ENCODE results near the gene OR2A12.

DNA sequence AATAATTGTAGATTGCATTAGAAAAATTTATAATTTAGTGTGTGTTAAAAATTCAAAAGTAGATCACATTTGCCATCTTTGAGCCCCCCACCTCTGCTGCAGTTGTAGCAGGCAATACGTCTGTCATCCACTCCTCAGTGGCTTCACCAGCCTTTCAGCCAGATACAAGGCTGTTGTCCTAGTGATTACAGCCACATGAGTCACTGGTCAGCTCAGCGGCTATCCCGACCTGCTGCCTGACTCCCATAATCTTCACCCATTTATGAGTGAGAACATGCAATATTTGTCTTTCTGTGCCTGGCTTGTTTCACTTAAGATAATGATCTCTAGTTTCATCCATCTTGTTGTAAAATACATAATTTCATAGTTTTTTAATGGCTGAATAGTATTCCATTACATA is 28.1 kb upstream of the OR2A12 start:
- TF ChIP-seq, protein P1, sequence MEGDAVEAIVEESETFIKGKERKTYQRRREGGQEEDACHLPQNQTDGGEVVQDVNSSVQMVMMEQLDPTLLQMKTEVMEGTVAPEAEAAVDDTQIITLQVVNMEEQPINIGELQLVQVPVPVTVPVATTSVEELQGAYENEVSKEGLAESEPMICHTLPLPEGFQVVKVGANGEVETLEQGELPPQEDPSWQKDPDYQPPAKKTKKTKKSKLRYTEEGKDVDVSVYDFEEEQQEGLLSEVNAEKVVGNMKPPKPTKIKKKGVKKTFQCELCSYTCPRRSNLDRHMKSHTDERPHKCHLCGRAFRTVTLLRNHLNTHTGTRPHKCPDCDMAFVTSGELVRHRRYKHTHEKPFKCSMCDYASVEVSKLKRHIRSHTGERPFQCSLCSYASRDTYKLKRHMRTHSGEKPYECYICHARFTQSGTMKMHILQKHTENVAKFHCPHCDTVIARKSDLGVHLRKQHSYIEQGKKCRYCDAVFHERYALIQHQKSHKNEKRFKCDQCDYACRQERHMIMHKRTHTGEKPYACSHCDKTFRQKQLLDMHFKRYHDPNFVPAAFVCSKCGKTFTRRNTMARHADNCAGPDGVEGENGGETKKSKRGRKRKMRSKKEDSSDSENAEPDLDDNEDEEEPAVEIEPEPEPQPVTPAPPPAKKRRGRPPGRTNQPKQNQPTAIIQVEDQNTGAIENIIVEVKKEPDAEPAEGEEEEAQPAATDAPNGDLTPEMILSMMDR (IDR thresholded peaks at IDR 0.05): no peak
- TF ChIP-seq POLR2A (IDR thresholded peaks at IDR 0.05): no peak
